ENCODE data around the gene TMEM191C.

DNA sequence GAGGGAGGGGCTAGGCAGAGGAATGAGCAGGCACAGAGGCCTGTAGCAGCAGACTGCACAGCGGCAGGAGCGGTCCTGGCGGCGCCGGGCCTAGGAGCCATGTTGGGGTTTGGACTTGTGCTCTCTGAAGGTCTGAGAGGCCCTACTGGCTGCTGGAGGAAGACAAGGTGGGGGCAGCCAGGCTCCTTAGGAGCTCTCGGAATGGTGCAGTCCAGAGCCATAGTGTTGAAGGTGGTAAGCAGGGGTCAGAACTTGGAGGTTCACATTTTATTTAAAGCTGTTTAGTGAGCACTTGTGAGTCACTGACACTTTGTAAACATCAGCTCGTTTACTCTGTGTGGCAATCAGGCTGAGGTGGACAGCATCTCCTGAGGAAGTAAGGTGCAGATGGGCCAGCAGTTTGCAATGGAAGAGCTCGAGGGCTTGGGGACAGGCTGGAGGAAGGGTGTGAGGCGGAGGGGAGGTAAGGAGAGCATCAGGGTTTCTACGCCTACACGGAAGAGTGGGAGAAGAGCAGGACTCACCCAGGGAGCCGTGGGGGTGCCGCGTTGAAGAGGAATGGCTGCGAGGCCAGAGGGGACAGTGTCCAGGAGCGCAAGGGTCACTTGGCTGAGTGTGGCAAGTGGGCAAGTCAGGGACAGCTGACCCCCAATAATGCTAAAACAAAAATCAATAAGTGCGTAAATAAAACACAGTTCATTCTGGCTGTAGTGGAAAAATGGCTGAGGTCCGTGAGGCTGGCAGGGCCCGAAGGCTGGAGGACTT, 10.0 kb upstream of the TMEM191C start:
- TF ChIP-seq, protein P1, sequence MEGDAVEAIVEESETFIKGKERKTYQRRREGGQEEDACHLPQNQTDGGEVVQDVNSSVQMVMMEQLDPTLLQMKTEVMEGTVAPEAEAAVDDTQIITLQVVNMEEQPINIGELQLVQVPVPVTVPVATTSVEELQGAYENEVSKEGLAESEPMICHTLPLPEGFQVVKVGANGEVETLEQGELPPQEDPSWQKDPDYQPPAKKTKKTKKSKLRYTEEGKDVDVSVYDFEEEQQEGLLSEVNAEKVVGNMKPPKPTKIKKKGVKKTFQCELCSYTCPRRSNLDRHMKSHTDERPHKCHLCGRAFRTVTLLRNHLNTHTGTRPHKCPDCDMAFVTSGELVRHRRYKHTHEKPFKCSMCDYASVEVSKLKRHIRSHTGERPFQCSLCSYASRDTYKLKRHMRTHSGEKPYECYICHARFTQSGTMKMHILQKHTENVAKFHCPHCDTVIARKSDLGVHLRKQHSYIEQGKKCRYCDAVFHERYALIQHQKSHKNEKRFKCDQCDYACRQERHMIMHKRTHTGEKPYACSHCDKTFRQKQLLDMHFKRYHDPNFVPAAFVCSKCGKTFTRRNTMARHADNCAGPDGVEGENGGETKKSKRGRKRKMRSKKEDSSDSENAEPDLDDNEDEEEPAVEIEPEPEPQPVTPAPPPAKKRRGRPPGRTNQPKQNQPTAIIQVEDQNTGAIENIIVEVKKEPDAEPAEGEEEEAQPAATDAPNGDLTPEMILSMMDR (IDR thresholded peaks at IDR 0.05): no peak
- TF ChIP-seq POLR2A (IDR thresholded peaks at IDR 0.05; ENCODE audit: low read depth): no peak
- TF ChIP-seq POLR2AphosphoS5 (IDR thresholded peaks at IDR 0.05): no peak
